Posterior vena cava (tissue), 2 donors: ENCODE data around the gene SERPINE1. TPM values are rescaled to one million over a fixed set of nuclear protein-coding genes. Genes with fewer than 3 reads are reported as not detected.

ENCODE experiments used
- DNase-seq: peaks from one replicate; pipeline ENCODE4 v3.0.0-alpha.2; 2020; ENCODE audit warnings: low spot score
- intact Hi-C, 2 donors: fragments of 100-400 bp; cut with DNase I; formaldehyde crosslinking; loops; one replicate each; pipeline versions ENCODE4 v1.14.1 to v1.14.2; 2022 to 2023
- total RNA-seq, 2 donors: library from RNA; stranded (reverse); fragmentation: NEBNext Ultra II Directional; extraction: Animal tissue kit (Norgen Biotek cat#: 25700); gene quantifications; one replicate each; pipeline ENCODE4 v1.2.1, GENCODE V29; 2021
- donor health status: DM: yes; HTN: yes; CAD: no.
- donor health status: DM: yes; HTN: yes; CAD: no.

SERPINE1 gene
- total RNA-seq, 2 donors from 2014 or later: 77.3 to 240 TPM

- DNase-seq: peak; percentile 92
- intact Hi-C loops: loop anchor here in 1 of 2 donors (5.0 kb wide), 1 partner anchor 51 kb away; the partner anchor contains the start of gene TRIM56
These were observed 11.4 kb downstream of the SERPINE1 start for GRCh38 chr7:101138213-101138870.

- no peak for DNase-seq
- intact Hi-C loops: loop anchor here (5.0 to 10.0 kb wide), 3 partner anchors 54 to 616 kb away; no protein-coding TSS in a partner anchor
These were observed 13.4 kb downstream of the SERPINE1 start for GRCh38 chr7:101140339-101140699.

DNA sequence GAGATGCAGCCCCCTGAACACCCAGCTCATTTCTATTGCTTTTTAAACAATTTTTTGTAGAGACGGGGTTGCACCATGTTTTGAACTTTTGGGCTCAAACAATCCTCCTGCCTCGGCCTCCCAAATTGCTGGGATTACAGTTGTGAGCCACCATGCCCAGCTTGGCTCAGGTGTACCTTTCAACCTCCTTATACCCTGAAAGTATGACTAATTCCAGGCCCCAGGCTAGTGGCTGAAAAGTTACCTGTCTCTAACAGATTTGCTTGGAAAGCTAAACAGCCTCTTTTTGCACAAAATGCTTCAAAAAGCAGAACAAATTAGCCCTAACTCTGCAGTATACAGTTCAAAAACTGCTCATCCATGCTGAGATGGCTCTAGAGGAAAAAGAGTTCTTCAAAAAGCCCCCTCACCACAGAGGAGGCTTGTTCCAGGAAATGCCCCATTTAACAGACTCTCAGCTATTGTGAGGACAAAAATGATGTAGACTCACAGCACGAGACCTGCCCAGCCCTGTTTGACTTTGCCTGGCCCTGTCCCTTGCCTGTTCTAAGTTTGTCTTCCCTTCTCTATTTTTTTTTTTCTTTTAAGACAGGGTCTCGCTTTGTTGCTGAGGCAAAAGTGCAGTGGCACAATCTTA, 14.0 kb downstream of the SERPINE1 start:
- intact Hi-C loops: loop anchor here (5.0 to 10.0 kb wide), 3 partner anchors 54 to 616 kb away; no protein-coding TSS in a partner anchor
- DNase-seq: no peak

DNA sequence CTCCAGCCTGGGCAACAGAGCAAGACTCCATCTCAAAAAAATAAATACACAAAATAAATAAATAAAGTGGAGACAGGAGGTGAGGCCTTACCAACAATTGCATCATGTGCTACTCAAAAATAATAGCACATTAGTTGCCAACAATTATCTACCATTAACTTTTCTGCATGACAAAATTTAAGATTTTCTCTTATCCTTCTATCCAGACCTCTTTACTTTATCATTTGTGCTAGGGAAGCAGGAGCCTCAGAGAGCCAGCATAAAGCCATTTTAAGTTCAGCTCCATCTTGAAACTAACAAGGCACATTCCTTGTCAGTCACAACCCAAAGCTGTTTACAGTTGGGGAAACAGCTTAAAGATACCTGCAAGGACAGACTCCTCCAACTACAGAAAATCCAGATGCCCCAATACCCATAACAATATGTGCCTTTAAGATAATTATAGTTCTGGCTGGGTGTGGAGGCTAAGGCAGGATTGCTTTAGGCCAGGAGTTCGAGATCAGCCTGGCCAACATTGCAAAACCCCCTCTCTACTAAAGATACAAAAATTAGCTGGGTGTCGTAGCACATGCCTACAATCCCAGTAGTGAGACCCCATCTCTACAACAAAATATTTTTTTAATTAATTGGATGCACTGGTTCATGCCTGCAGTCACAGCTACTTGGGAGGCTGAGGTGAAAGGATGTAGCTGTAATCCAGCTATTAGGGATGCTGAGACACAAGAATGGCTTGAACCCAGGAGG, 25.2 kb downstream of the SERPINE1 start:
- DNase-seq: no peak
- intact Hi-C loops: no loop called here

DNA sequence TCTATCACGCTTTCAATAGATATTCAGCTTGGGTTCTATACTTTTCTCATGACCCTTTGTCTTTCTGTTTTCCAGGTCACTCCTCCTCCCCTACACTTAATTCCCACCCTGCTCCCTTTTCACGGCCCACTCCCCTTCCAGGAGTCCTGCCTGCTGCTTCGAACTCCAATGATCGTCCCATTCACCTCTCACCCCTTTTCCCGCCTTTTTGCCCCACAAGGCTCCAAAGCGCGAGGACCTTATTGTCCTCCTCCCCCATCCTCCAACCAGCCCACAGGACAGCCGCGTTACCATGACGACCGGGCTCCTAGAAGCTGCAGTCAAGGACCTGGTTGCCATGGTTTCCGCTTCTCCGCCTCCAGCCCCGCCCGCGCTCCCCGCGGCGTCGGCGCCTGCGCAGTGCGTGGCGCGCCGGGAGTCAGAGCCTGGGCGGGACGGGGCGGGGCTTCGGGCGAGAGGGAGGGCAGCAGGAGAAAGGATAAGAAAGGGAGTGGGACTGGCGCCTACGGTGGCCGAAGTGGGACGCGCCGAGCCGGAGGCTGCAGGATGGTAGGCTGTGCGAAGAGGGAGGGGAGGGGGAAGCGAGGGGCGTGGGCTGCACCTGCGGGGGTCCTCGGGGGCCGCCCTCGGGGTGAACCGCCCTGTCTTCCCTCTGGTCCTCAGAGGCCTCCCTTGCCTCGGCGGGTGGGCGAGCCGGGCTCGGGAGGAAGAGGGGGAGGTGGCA, 27.2 kb downstream of the SERPINE1 start, which contains the start of gene AP1S1:
Gene AP1S1 (plus strand): TSS at position 508 of the 724 bp plus-strand sequence. CDS start 39 bp downstream, at position 547.
- intact Hi-C loops: no loop called here
- DNase-seq: peak; percentile 98

- DNase-seq: no peak
- intact Hi-C loops: no loop called here
These were observed 27.8 kb downstream of the SERPINE1 start for GRCh38 chr7:101154693-101155102.

DNA sequence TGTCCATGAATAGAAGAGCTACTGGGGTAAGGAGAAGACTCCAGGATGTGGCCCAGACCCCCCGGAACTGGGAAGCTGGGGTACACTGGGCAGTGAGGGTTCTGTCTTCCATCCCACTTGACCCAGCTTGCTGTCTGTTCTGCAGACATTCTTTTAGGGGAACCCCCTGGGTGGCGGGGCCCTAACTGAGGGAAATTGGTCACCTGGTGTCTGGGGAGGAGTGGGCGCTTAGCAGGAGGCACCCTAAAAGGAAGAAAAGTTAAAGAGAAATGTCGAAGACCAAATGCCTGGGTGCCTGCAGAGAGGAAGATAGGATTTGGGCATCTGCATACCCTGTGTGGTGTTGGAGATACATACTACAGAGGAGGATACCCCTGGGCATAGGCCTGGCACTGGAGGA, 28.4 kb downstream of the SERPINE1 start:
- intact Hi-C loops: no loop called here
- no peak for DNase-seq

- intact Hi-C loops: no loop called here
- DNase-seq: no peak
These were observed 29.4 kb downstream of the SERPINE1 start for GRCh38 chr7:101156277-101156676.

DNA sequence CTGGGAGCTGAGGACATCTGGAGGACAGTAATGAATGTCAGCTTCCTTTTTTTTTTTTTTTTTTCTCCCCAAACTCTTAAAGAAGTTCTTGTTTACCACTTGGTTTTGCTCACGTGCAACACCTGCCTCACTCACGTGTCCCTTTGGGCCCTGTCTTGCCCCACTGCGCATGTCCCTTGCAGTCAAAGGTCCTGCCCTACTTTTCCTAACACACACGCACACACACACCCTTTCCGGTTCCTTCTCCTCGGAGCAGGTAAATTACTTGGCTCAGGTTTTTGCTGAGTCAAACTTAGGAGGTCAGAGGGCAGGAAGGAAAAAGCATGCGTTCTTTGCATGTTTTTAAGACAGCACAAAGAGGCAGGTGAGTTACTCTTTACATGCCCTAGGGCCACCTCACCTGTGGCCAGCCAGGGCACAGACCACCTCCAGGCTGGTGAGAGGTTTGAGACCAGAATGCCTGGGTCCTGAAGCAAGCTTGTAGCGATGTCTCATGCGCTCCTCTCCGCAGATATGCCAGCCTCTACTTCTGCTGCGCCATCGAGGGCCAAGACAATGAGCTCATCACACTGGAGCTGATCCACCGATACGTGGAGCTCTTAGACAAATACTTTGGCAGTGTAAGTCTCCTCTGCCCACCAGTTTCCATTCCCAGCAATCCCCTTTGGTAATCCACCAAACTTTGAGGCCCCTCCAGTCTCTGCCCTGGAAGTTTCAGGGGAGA, 30.1 kb downstream of the SERPINE1 start:
- no peak for DNase-seq
- intact Hi-C loops: no loop called here

DNA sequence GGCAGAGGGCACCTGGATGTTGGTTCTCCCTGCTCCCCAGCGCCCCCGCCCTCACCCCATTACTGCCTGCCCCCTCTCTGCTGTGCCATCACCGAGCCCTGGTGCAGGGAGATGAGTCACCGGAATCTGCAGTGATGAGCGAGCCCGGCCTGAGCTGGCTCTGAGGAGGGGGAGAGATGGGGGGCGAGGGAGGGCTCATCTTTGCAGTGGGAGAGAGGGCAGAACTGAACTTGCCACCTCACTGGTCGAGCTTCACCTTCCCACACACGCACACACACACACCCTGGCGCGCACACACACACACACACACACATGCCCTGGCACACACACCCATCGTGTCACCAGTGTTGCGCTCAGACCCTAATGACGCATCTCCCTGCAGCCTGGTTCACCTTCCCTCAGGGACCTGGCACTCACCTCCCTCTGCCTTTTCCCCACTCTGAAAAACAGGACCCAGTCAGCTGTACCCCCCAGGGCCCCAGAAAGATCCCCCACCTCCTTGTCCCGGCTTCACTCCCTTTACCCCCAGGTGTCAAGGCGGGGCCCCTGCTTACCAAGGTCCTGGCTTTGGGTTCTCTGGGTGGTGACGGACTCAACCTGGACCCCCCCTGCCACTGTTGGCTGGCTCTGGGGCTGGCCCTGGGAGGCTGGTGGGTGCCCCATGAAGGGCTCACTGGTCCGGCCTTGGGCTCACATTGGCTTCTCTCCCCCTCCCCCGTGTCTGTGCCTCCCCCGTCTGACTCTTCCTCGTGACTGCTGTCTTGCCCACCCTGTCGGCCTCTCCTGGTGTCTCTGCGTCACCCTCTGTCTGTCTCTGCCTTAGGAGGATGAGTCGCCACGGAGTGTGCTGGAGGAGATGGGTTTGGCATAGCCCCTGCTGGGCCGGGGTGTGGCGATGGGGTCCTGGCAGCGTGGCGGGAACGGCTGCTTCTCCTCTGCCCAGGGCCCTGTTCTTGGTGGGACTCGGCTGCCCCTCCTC, 33.1 kb downstream of the SERPINE1 start:
- DNase-seq: no peak
- intact Hi-C loops: loop anchor here (5.0 to 10.0 kb wide), 2 partner anchors 115 to 722 kb away; no protein-coding TSS in a partner anchor

DNA sequence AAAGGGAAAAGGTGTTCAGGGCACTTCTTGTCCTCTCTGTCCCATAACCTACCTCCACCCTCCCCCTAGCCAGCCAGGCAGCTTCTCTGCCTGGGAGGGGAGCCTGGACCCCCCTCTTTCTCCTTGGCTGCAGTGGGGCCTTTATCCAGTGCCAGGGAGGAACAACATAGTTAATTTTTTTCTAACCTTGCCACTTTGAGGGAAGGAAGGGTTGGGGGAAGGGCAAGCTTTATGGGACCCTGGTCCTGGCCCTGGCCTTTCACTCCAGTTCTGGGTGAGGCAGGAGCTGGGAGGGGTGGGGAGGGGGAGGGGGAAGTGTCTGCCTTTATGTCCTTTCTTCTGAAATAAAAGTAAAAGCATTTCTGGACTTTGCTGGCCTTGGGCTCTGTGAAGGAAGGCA, 34.0 kb downstream of the SERPINE1 start:
- intact Hi-C loops: loop anchor here (5.0 to 10.0 kb wide), 2 partner anchors 114 to 721 kb away; no protein-coding TSS in a partner anchor
- DNase-seq: no peak

DNA sequence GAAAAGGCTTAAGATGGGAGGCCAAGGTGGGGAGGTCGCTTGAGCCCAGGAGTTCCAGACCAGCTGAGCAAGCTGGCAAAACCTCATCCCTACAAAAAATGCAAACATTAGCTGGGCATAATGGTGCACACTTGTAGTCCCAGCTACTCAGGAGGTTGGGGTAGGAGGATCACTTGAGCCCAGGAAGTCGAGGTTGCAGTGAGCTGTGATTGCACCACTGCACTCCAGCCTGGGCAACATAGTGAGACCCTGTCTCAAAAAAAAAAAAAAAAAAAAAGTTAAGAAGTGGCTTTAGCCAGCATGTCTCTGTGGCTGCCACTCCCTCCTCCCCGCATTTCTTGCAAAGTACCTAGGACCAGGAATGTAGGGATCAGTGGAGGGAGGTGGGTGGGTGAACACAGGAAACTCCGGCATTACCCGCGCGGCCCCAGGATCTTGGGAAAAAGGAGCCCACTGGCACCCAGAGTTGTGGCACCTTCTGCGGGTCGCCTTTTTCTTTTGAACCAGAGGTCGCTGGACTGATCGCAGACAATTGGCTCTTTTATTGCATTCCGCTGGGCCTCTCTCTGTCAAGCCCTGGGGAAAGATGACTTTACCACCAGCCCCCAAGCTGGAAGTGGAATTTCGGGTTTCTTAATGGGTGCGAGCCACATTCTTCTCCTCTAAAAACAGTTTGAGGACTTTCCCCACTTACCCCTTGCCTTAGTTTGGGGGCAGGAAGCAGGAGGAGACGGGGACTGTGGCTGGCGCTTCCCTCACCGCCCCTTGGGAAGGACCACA, 35.0 kb downstream of the SERPINE1 start:
- no peak for DNase-seq
- intact Hi-C loops: loop anchor here (5.0 to 10.0 kb wide), 2 partner anchors 113 to 720 kb away; no protein-coding TSS in a partner anchor

DNA sequence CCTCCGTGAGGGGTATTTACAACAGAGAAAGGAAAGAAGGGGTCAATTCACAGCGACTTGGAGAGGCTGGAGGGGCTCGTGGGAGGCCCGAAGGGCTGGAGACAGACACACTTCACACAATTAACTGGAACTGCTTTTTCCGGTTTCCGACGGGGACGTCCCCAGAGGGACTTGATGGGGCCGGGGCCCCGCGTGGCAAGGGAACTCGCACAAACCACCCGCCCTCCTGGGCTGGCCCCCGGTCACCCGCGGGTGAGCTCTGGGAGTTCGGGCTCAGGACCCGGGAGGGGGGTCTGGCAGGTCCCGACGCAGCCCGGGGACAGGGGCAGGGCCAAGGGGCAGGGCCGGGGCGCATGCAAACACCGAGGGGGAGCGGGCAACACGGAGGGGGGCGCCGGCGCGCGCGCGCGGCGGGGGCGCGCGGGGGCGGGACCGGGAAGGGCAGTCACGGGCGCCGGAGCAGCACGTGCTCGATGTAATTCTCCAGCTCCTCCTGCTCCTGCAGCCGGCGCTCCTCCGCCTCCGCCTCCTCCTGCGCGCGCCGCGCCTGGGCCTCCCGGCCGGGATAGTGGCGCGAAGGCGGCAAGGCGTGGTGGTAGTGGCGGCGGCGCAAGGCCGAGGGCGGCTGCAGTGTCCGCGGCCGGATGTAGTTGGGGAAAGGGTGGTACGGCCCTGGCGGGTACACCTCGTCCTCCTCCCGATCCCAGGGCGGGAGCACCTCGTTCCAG, 35.8 kb downstream of the SERPINE1 start:
- intact Hi-C loops: loop anchor here (5.0 to 10.0 kb wide), 2 partner anchors 112 to 720 kb away; no protein-coding TSS in a partner anchor
- no peak for DNase-seq

GRCh38 chr7:101163279-101164070, 36.6 kb downstream of the SERPINE1 start:
- intact Hi-C loops: loop anchor here (5.0 to 10.0 kb wide), 2 partner anchors 111 to 719 kb away; no protein-coding TSS in a partner anchor
- DNase-seq: no peak
